SW 1271 (cell line): ENCODE data around the gene ERBB4.

Experiments used
- DNase-seq, 2 experiments: peaks; one replicate each; lab custom pipeline; 2025; lab: John Stamatoyannopoulos, UW

ERBB4 gene

GRCh38 chr2:211333377-211333776 lies 1205.2 kb downstream of the ERBB4 start:
- no peak for DNase-seq

DNA sequence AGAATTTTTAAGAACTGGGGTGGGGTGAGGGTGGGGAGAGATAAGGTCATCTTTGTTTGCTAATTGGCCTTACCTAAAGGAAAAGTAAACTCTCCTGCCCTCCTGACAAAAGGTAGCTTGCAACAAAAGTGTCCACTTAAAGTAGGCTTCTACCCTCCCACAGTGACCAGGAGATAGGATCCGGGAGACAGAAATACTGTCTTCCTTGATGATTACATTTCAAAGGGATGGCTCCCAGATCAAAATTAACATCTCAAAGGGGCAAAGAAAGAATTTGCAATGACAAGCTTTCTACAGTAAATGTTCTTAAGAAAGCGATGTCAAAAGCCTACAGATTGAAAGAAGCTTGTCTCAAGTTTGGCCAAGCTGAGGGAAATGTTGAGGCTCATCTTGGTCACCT lies 1206.9 kb downstream of the ERBB4 start:
- no peak for DNase-seq

DNA sequence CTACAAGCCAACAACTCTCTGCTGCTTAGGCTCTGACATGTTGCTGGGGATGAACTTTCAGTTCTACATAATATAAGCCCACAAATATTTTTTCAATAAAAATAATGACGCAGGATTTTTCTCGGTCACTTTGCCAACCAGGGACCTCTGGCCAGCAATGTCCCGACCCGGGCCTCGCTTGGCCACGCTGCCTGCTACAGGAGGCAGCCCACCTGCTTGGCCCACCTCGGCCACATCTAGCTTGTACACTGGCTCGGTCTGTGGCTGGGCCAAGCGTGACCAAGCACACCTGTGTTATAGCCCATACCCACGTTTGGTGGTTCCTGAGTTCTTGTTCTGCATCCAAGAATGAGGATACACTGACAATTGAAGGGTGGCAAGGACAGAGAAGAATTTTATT lies 1208.7 kb downstream of the ERBB4 start:
- no peak for DNase-seq

GRCh38 chr2:211329421-211329820 lies 1209.2 kb downstream of the ERBB4 start:
- no peak for DNase-seq

DNA sequence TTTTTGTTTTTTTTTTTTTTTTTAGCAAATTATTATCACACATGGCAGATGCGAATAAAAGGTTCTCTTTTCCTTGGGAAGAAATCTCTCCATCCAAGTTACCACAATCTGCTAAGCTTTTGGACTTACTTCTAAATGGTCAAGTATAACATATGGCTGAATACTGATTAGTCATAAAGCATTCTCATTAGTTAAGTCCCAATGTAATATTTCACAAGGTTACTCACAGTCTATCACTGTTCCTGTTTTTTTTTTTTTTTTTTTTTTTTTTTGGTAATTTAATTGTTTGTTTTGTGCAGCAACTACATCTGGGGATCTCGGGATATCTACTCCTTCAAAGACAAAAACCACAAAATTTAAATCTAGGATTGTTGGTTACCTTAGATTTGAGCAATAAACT lies 1210.5 kb downstream of the ERBB4 start:
- DNase-seq, result no peak
